GM12878 (cell line): Measurements from ENCODE around the gene LTBP3. TPM values are rescaled to one million over a fixed set of nuclear protein-coding genes. Genes with fewer than 3 reads are reported as not detected.

Source experiments
- BHLHE40 ChIP-seq, 2 experiments: fragments of 450-650 bp in 1 of 2; IDR thresholded peaks; 2 replicates each; pipeline ENCODE4 v1.6.1; 2011 to 2017; ENCODE audit warnings: low read depth in 2 of 2, borderline replicate concordance in 1 of 2, improper control_type of control experiment in 1 of 2, low read length in 1 of 2, mild to moderate bottlenecking in 1 of 2
- CHD2 ChIP-seq: IDR thresholded peaks from 2 replicates; pipeline ENCODE4 v1.6.1; 2011; ENCODE audit warnings: low read depth, low read length, improper control_type of control experiment, borderline replicate concordance
- CREM ChIP-seq: IDR thresholded peaks from 2 replicates; pipeline ENCODE4 v1.6.1; 2014; ENCODE audit warnings: antibody characterized with exemption, low read depth
- EGR1 ChIP-seq, 2 experiments: IDR thresholded peaks; 1 replicate in 1 of 2; 2 replicates in 1 of 2; pipeline ENCODE4 v1.6.1; 2011 to 2012; ENCODE audit warnings: low read depth in 2 of 2, low read length in 2 of 2, borderline replicate concordance in 1 of 2, mild to moderate bottlenecking in 1 of 2, moderate library complexity in 1 of 2
- ETV6 ChIP-seq, 2 experiments: fragments of 450-650 bp in 1 of 2; IDR thresholded peaks in 1 of 2; conservative IDR thresholded peaks in 1 of 2; 2 replicates each; pipeline ENCODE4 v1.6.1; 2014; ENCODE audit warnings: antibody characterized with exemption in 1 of 2, borderline replicate concordance in 1 of 2, low read depth in 1 of 2, mild to moderate bottlenecking in 1 of 2, moderate library complexity in 1 of 2
- FOXK2 ChIP-seq: fragments of 450-650 bp; IDR thresholded peaks from 2 replicates; pipeline ENCODE4 v1.6.1; 2017; ENCODE audit warnings: mild to moderate bottlenecking, moderate library complexity
- HDGF ChIP-seq: fragments of 450-650 bp; IDR thresholded peaks from 2 replicates; pipeline ENCODE4 v1.6.1; 2016; ENCODE audit warnings: antibody characterized with exemption
- IKZF1 ChIP-seq: fragments of 450-650 bp; conservative IDR thresholded peaks from 2 replicates; pipeline ENCODE4 v1.6.1; 2017; ENCODE audit warnings: antibody characterized with exemption, mild to moderate bottlenecking
- MEF2B ChIP-seq: fragments of 450-650 bp; IDR thresholded peaks from 2 replicates; pipeline ENCODE4 v1.6.1; 2018; ENCODE audit warnings: mild to moderate bottlenecking, moderate library complexity; ENCODE audit not compliant: partially characterized antibody, poor library complexity, severe bottlenecking
- MLLT1 ChIP-seq: fragments of 450-650 bp; IDR thresholded peaks from 2 replicates; pipeline ENCODE4 v1.6.1; 2016; ENCODE audit warnings: mild to moderate bottlenecking
- NBN ChIP-seq: fragments of 450-650 bp; IDR thresholded peaks from 2 replicates; pipeline ENCODE4 v1.6.1; 2016
- NFIC ChIP-seq: IDR thresholded peaks from 2 replicates; pipeline ENCODE4 v1.6.1; 2012; ENCODE audit warnings: low read depth, mild to moderate bottlenecking, inconsistent platforms, low read length, moderate library complexity
- NFYA ChIP-seq: IDR thresholded peaks from 2 replicates; pipeline ENCODE4 v1.6.1; 2011; ENCODE audit warnings: low read depth, mild to moderate bottlenecking, low read length, improper control_type of control experiment, borderline replicate concordance
- NR2F1 ChIP-seq: fragments of 450-650 bp; conservative IDR thresholded peaks from 2 replicates; pipeline ENCODE4 v1.6.1; 2017; ENCODE audit warnings: mild to moderate bottlenecking
- PAX5 ChIP-seq: IDR thresholded peaks from 2 replicates; pipeline ENCODE4 v1.6.1; 2011; ENCODE audit warnings: low read depth, low read length, borderline replicate concordance
- POLR2AphosphoS2 ChIP-seq: IDR thresholded peaks from 2 replicates; pipeline ENCODE4 v1.6.1; 2011; ENCODE audit warnings: low read depth, mild to moderate bottlenecking, low read length, improper control_type of control experiment, moderate library complexity
- RAD51 ChIP-seq: fragments of 450-650 bp; IDR thresholded peaks from 2 replicates; pipeline ENCODE4 v1.6.1; 2016; ENCODE audit warnings: moderate library complexity, mild to moderate bottlenecking, inconsistent platforms
- RB1 ChIP-seq: fragments of 450-650 bp; formaldehyde crosslinking; IDR thresholded peaks from 2 replicates; pipeline ENCODE4 v1.6.1; 2017; ENCODE audit warnings: mild to moderate bottlenecking, borderline replicate concordance
- RCOR1 ChIP-seq: conservative IDR thresholded peaks from 2 replicates; pipeline ENCODE4 v1.6.1; 2012; ENCODE audit warnings: low read depth, low read length, improper control_type of control experiment
- RFX5 ChIP-seq: IDR thresholded peaks from 2 replicates; pipeline ENCODE4 v1.6.1; 2011; ENCODE audit warnings: low read depth, low read length, improper control_type of control experiment
- SKIL ChIP-seq: fragments of 450-650 bp; IDR thresholded peaks from 2 replicates; pipeline ENCODE4 v1.6.1; 2017; ENCODE audit warnings: mild to moderate bottlenecking, low read depth, inconsistent platforms; ENCODE audit not compliant: poor library complexity, severe bottlenecking
- SMAD1 ChIP-seq: fragments of 450-650 bp; IDR thresholded peaks from 2 replicates; pipeline ENCODE4 v1.6.1; 2018; ENCODE audit warnings: mild to moderate bottlenecking, low read depth; ENCODE audit not compliant: partially characterized antibody
- SMARCA5 ChIP-seq: fragments of 450-650 bp; IDR thresholded peaks from 2 replicates; pipeline ENCODE4 v1.6.1; 2017; ENCODE audit warnings: mild to moderate bottlenecking
- SP1 ChIP-seq: IDR thresholded peaks from one replicate; pipeline ENCODE4 v1.6.1; 2011; ENCODE audit warnings: low read depth, low read length
- SPI1 ChIP-seq: IDR thresholded peaks from 2 replicates; pipeline ENCODE4 v1.6.1; 2011; ENCODE audit warnings: low read depth, mild to moderate bottlenecking, low read length, moderate library complexity, borderline replicate concordance; ENCODE audit not compliant: insufficient read depth
- SREBF2 ChIP-seq: IDR thresholded peaks from 2 replicates; pipeline ENCODE4 v1.6.1; 2012; ENCODE audit warnings: mild to moderate bottlenecking, low read length
- TBL1XR1 ChIP-seq: IDR thresholded peaks from 2 replicates; pipeline ENCODE4 v1.6.1; 2012; ENCODE audit warnings: low read depth, low read length, improper control_type of control experiment
- ZBED1 ChIP-seq: IDR thresholded peaks from 2 replicates; pipeline ENCODE4 v1.6.1; 2016; ENCODE audit warnings: borderline replicate concordance
- ZSCAN29 ChIP-seq: fragments of 450-650 bp; IDR thresholded peaks from 2 replicates; pipeline ENCODE4 v1.6.1; 2017; ENCODE audit warnings: mild to moderate bottlenecking, moderate library complexity
- polyA plus RNA-seq, 11 experiments: library from polyadenylated mRNA; depleted of rRNA in 4 of 11; unstranded in 6 of 11; stranded (reverse) in 5 of 11; fragments of >200 nt; fragmentation: Nextera tagmentation in 4 of 11; fragmentation: Illumina TruSeq in 1 of 11; extraction: Ambion mirVana in 4 of 11; extraction: Trizol in 1 of 11; gene quantifications; 1 replicate in 1 of 11; 2 replicates in 10 of 11; pipeline versions ENCODE4 v1.2.1 to v1.2.3, GENCODE V29; 2011 to 2016; ENCODE audit warnings: inconsistent platforms in 2 of 11, missing spikeins in 2 of 11, low read depth in 1 of 11
- total RNA-seq, 4 experiments: library from RNA; depleted of rRNA in 3 of 4; stranded (reverse); fragments of >200 nt in 3 of 4; fragmentation: Illumina TruSeq in 1 of 4; extraction: Trizol in 1 of 4; gene quantifications; 2 replicates each; pipeline versions ENCODE4 v1.2.1 to v1.2.3, GENCODE V29; 2013 to 2021

Gene LTBP3
- total and polyA plus RNA-seq, 10 of the 15 experiments (the other 5 are each of a cell fraction or from before 2014, with no cell fraction given): 2.2 to 12.2 (median 6.2) TPM; not detected in 2

GRCh38 chr11:65497141-65498041 is 60.8 kb downstream of the LTBP3 start (continued):
- TF ChIP-seq ZSCAN29 (no peak), ZBED1 (no peak; the same call in none of the 2 replicates), CHD2 (peak; percentile 97), BHLHE40 (IDR thresholded peaks at IDR 0.05; ENCODE audit: borderline replicate concordance in 1 of 2, low read depth in 2 of 2, low read length in 1 of 2) (peak; percentile 96 to 99), NFIC (no peak), IKZF1 (peak; percentile 100), NR2F1 (peak; percentile 72), HDGF (0 out of 2 replicates have a peak, but pooled peaks have one; percentile 22), SMAD1 (peak; percentile 90), FOXK2 (no peak), EGR1 (IDR thresholded peaks at IDR 0.05; ENCODE audit: borderline replicate concordance in 1 of 2, low read depth in 2 of 2, low read length in 2 of 2) (peak; percentile 8 to 97), SMARCA5 (no peak), SKIL (peak; percentile 13), TBL1XR1 (peak; percentile 88), NFYA (no peak), ETV6 (conservative IDR thresholded peaks at IDR 0.05 in 1 of 2, IDR thresholded peaks at IDR 0.05 in 1 of 2; ENCODE audit: borderline replicate concordance in 1 of 2, low read depth in 1 of 2) (peak in 1 of 2 experiments; percentile 42; a peak in 1 of 4 replicates), SP1 (peak; percentile 86), MLLT1 (peak; percentile 58), PAX5 (peak; percentile 84; the same call in 1 of the 2 replicates), POLR2AphosphoS2 (peak; percentile 62), RFX5 (peak; percentile 54; the same call in 1 of the 2 replicates), RB1 (peak; percentile 17; the same call in 1 of the 2 replicates), RAD51 (no peak), SREBF2 (no peak), NBN (peak; percentile 90), CREM (peak; percentile 60), RCOR1 (0 out of 2 replicates have a peak, but pooled peaks have one; percentile 35), SPI1 (no peak), MEF2B (peak; percentile 97)
